Heart left ventricle (tissue), 13 donors: ENCODE results near the gene BICDL2.

ENCODE experiments used
- CTCF ChIP-seq, 12 donors: fragments of 200-600 bp; sonication (generic) in 4 of 12; IDR thresholded peaks; one replicate each; pipeline versions ENCODE4 v1.5.0 to v1.8.0; 2018 to 2022; ENCODE audit warnings: antibody characterized with exemption in 12 of 12, mild to moderate bottlenecking in 5 of 12
- POLR2A ChIP-seq, 2 donors: fragments of 450-650 bp; IDR thresholded peaks; one replicate each; pipeline ENCODE4 v1.6.1; 2017; ENCODE audit warnings: antibody characterized with exemption in 2 of 2, mild to moderate bottlenecking in 2 of 2, moderate library complexity in 2 of 2
- donor health status: ischemic (EF 13 %, LVEDD 7.1; RV severe dilation, severe dysfunction).
- donor health status: DM: no; HTN: yes; CAD: no.
- donor health status: DM: no; HTN: no; CAD: no.
- donor health status: ischemic (EF 25% LVEDD 6.9; RV normal size, moderate dysfunction).
- donor health status: ischemic (EF 25% LVEDD 5.7; RV mildly dilated, moderate dysfunction).
- donor health status: ischemic (EF 35%, LVEDD 5.7; RV mildly dilated, moderate dysfunction).
- donor health status: nonischemic (EF 11% LVEDD 7.7; RV severe dilation, severe dysfunction).
- donor health status: DM: yes; HTN: yes; CAD: no.
- donor health status: PGD.
- donor health status: ischemic (EF 29% LVEDD 5.4; RV normal size, mild dysfunction).
- donor health status: nonischemic (EF 23%, LVEDD 6.1; RV moderate dilation, normal function).

GRCh38 chr16:3004319-3004718 lies 32.4 kb downstream of the BICDL2 start:
- TF ChIP-seq CTCF (IDR thresholded peaks at IDR 0.05) (no peak), POLR2A (IDR thresholded peaks at IDR 0.05) (no peak)
